GM13977 (cell line): ENCODE data around the gene EFCAB8.
"Not testable (repeated sequence)": the region's sequence is repeated elsewhere in the genome, so short reads cannot be mapped to it uniquely, and the experiment has no call there.

Experiments used
- DNase-seq: peaks from one replicate; pipeline ENCODE4 v3.0.0; 2012; ENCODE audit warnings: low spot score
- CTCF ChIP-seq: IDR thresholded peaks from 2 replicates; pipeline ENCODE4 v1.5.1; 2012; ENCODE audit warnings: mild to moderate bottlenecking, control low read depth; ENCODE audit not compliant: insufficient read depth; ENCODE audit errors: extremely low read depth, missing control alignments
- in situ Hi-C: fragments of 300-500 bp; cut with MboI; formaldehyde crosslinking; loops from one replicate; pipeline ENCODE4 v1.12.0; 2022; ENCODE audit warnings: low sequenced_read_pairs, low pct_unique_long_range_greater_than_20kb, mixed read lengths, inconsistent platforms; ENCODE audit not compliant: unreplicated experiment

The EFCAB8 gene

GRCh38 chr20:32972181-32973076 lies 113.7 kb downstream of the EFCAB8 start:
- in situ Hi-C loops: no loop called here
- DNase-seq: peak; percentile 85
- no peak for TF ChIP-seq CTCF

GRCh38 chr20:32973077-32973717 lies 114.5 kb downstream of the EFCAB8 start:
- in situ Hi-C loops: no loop called here
- no peak for TF ChIP-seq CTCF
- DNase-seq: no peak

GRCh38 chr20:32974204-32975064 lies 115.7 kb downstream of the EFCAB8 start:
- DNase-seq, in situ Hi-C loops: not testable (repeated sequence)

- in situ Hi-C loops: not testable (repeated sequence)
Observed at GRCh38 chr20:32975121-32975520, 116.4 kb downstream of the EFCAB8 start.

GRCh38 chr20:32975698-32976674 lies 117.3 kb downstream of the EFCAB8 start:
- no peak for TF ChIP-seq CTCF
- in situ Hi-C loops: no loop called here

More at GRCh38 chr20:32975121-32975520, 116.4 kb downstream of the EFCAB8 start:
- DNase-seq: not testable (repeated sequence)

GRCh38 chr20:32976746-32977145 lies 118.0 kb downstream of the EFCAB8 start:
- in situ Hi-C loops: no loop called here
- no peak for DNase-seq
- TF ChIP-seq CTCF: no peak

More at GRCh38 chr20:32975698-32976674, 117.3 kb downstream of the EFCAB8 start:
- no peak for DNase-seq
